Mesothelial cell of epicardium (in vitro differentiated cells): ENCODE measurements around the gene NCLN. TPM values are rescaled to one million over a fixed set of nuclear protein-coding genes. Genes with fewer than 3 reads are reported as not detected.
"Not testable (repeated sequence)": the region's sequence is repeated elsewhere in the genome, so short reads cannot be mapped to it uniquely, and the experiment has no call there.

Experiments
- DNase-seq, 2 experiments: peaks; one replicate each; pipeline ENCODE4 v3.0.0; 2021; ENCODE audit warnings: low spot score in 2 of 2; ENCODE audit not compliant: unreplicated experiment in 2 of 2
- H3K27ac Mint-ChIP-seq: 2 replicates; pipeline ENCODE4 v1.8.0; 2021; ENCODE audit warnings: mixed read lengths
- H3K27me3 Mint-ChIP-seq: 2 replicates; pipeline ENCODE4 v1.8.0; 2021; ENCODE audit warnings: low read depth, mixed read lengths
- H3K36me3 Mint-ChIP-seq: 2 replicates; pipeline ENCODE4 v1.8.0; 2021; ENCODE audit warnings: mixed read lengths
- H3K4me1 Mint-ChIP-seq: 2 replicates; pipeline ENCODE4 v1.8.0; 2021; ENCODE audit warnings: mixed read lengths
- H3K4me3 Mint-ChIP-seq: 2 replicates; pipeline ENCODE4 v1.8.0; 2021; ENCODE audit warnings: mild to moderate bottlenecking, moderate library complexity, mixed read lengths
- H3K9me3 Mint-ChIP-seq: 2 replicates; pipeline ENCODE4 v1.8.0; 2021; ENCODE audit warnings: mixed read lengths
- total RNA-seq: library from RNA; stranded (reverse); gene quantifications from 3 replicates; pipeline ENCODE4 v1.2.1, GENCODE V29; 2021
- TF ChIP-seq, protein P1 (sequence below): fragments of 200-600 bp; sonication (generic); IDR thresholded peaks from one replicate; pipeline ENCODE4 v1.5.0; 2021; ENCODE audit warnings: antibody characterized with exemption; ENCODE audit not compliant: unreplicated experiment

NCLN gene
- total RNA-seq, 1 donor from 2014 or later: 51.2 TPM

DNA sequence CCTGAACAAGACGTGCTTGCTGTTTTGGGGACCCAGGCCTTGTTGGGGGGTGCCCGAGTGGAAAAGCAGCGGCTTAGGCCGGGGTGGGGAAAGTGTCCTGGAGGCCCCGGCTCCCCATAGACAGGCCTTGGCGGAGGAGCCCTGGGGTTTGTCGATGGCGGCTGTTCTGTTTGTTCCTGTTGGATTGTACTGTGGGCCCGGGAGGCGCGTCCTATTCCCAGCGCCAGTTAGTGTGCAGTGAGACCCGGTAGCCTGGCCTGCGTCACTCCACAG is 11.1 kb downstream of the NCLN start:
- H3K4me1 Mint-ChIP-seq: no peaks in the 10 kb centered on the region
- H3K27me3 Mint-ChIP-seq: no peaks in the 10 kb centered on the region
- DNase-seq: no peak
- no peaks in the 10 kb centered on the region for H3K9me3 Mint-ChIP-seq
- TF ChIP-seq, protein P1, sequence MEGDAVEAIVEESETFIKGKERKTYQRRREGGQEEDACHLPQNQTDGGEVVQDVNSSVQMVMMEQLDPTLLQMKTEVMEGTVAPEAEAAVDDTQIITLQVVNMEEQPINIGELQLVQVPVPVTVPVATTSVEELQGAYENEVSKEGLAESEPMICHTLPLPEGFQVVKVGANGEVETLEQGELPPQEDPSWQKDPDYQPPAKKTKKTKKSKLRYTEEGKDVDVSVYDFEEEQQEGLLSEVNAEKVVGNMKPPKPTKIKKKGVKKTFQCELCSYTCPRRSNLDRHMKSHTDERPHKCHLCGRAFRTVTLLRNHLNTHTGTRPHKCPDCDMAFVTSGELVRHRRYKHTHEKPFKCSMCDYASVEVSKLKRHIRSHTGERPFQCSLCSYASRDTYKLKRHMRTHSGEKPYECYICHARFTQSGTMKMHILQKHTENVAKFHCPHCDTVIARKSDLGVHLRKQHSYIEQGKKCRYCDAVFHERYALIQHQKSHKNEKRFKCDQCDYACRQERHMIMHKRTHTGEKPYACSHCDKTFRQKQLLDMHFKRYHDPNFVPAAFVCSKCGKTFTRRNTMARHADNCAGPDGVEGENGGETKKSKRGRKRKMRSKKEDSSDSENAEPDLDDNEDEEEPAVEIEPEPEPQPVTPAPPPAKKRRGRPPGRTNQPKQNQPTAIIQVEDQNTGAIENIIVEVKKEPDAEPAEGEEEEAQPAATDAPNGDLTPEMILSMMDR: no peak
- no peak overlapping the region for H3K27ac Mint-ChIP-seq
- no peak overlapping the region for H3K4me3 Mint-ChIP-seq
- peaks cover 12% of the 10 kb centered on the region for H3K36me3 Mint-ChIP-seq

DNA sequence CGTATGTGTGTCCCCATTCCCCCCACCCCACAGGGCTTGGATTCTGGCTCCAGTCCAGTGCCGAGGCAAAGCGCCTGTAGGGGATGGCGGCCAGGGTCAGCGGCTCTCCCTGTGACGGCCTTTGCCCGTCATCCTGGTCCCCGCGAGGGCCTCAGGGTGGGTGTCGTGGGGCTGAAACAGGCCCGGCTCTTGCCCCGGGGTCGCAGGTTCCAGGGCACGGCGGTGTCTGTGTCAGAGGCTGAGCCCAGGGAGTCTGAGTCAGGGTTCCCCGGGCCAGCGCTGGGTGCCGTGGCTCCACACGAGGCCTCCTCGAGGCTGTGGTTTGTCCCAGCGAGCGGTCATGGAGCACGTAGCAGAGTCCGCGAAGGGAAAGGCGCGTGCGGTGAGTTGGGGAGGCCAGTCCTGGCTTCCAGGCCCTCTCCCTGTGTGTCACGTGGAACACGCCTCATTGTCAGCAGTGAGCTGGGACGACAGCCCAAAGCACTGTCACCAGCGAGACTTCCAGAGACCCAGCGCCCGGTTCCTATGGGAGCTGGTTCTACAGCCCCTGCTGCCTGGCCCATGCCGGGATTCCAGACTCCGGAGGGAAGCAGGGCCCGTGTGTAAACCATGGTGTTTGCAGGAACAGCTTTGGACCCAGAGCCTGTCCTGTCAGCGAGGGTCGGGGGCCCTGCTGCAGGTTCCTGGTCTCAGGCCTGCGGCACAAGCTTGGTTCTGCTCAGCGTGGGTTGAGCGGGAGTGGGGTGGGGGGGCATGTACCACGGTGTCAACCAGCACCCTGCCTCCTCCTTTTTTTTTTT is 13.4 kb downstream of the NCLN start:
- H3K27ac Mint-ChIP-seq: no peak overlapping the region
- TF ChIP-seq, protein P1: no peak
- no peaks in the 10 kb centered on the region for H3K4me1 Mint-ChIP-seq
- no peaks in the 10 kb centered on the region for H3K9me3 Mint-ChIP-seq
- H3K27me3 Mint-ChIP-seq: no peaks in the 10 kb centered on the region
- DNase-seq: no peak
- H3K36me3 Mint-ChIP-seq: peaks cover 9% of the 10 kb centered on the region
- H3K4me3 Mint-ChIP-seq: no peak overlapping the region

DNA sequence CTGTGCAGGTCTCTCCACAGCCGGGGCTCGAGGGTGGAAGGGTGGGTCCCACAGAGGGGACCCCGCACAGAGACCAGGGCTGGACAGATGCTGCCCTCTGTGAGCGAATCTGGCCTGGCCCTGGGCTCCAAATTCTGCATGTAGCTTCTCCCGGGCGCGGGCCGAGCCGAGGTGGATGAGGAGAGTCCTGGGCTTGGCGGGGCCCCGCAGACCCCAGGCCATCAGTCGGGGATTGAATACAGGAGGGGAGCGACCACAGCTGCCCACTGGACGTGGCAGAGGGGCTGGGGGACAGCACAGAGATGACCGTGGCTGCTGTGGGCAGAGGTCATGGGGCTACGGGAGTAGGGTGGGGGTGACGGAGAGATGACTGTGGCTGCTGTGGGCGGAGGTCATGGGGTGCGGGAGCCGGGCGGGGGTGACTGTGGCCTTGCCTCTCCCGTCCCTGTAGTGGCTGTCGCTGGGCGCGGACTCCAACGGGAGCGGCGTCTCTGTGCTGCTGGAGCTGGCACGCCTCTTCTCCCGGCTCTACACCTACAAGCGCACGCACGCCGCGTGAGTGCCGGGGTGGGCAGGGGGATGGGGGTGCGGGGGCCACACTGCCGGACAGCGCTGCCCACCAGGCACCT is 15.5 kb downstream of the NCLN start:
- no peak overlapping the region for H3K4me3 Mint-ChIP-seq
- no peaks in the 10 kb centered on the region for H3K4me1 Mint-ChIP-seq
- peaks cover 2% of the 10 kb centered on the region for H3K36me3 Mint-ChIP-seq
- no peaks in the 10 kb centered on the region for H3K27me3 Mint-ChIP-seq
- DNase-seq: no peak
- no peak overlapping the region for H3K27ac Mint-ChIP-seq
- TF ChIP-seq, protein P1: no peak
- no peaks in the 10 kb centered on the region for H3K9me3 Mint-ChIP-seq

DNA sequence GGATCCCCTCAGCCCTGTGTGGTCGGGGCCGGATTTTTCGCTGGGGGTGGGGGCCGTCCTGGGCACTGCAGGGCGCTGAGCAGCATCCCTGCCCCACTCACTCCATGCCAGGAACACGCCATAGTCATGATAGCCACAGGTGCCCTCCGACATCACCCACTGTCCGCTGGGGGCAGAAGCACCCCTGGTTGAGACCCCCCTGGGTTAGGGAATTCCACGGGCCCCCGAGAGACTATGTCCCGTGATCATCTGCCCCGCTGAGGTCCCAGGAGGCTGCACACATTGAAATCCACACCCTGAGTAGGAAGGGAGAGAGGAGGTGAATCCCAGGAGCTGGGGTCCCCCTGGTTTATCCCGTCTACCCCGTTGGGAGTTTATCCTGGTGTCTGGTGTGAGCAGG is 16.2 kb downstream of the NCLN start:
- DNase-seq: no peak
- H3K27me3 Mint-ChIP-seq: no peaks in the 10 kb centered on the region
- H3K4me3 Mint-ChIP-seq: no peak overlapping the region
- TF ChIP-seq, protein P1: no peak
- no peaks in the 10 kb centered on the region for H3K4me1 Mint-ChIP-seq
- H3K36me3 Mint-ChIP-seq: peaks cover 2% of the 10 kb centered on the region
- H3K9me3 Mint-ChIP-seq: no peaks in the 10 kb centered on the region
- no peak overlapping the region for H3K27ac Mint-ChIP-seq

DNA sequence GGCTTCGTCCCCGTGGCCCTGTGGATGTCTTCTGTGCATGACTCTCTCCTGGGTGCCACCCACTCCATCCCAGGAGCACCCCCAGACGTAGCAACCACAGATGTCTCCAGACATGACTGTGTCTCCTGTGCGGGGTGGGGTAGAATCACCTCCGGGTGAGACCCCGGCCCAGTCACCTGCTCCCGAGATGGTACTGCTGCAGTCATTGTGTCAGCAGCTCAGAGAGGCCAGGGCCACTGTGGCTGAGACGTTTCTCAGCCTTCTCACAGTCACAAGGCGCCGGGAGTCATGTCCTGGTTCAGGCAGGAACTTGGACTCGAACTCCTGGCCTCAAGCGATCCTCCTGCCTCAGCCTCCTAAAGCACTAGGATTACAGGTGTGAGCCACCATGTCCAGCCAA is 16.6 kb downstream of the NCLN start:
- Mint-ChIP-seq H3K9me3 (no peaks in the 10 kb centered on the region), H3K4me3 (no peak overlapping the region), H3K36me3 (peaks cover 2% of the 10 kb centered on the region), H3K27ac (no peak overlapping the region), H3K27me3 (no peaks in the 10 kb centered on the region), H3K4me1 (no peaks in the 10 kb centered on the region)
- TF ChIP-seq, protein P1: no peak
- no peak for DNase-seq

DNA sequence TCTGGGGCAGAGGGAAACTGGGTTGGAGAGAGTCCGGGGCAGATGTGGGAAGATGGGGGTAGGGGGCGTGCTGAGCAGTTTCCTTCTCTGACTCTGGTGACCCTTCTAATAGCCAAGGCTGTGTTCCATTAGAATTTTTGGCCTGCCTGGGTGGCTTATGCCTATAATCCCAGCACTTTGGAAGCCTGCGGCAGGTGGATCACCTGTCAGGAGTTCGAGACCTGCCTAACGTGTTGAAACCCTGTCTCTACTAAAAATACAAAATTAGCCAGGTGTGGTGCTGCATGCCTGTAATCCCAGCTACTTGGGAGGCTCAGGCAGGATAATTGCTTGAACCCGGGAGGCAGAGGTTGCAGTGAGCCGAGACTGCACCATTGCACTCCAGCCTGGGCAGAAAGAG is 17.2 kb downstream of the NCLN start:
- DNase-seq, H3K4me1 Mint-ChIP-seq, H3K27me3 Mint-ChIP-seq, H3K27ac Mint-ChIP-seq, H3K4me3 Mint-ChIP-seq, H3K36me3 Mint-ChIP-seq, H3K9me3 Mint-ChIP-seq: not testable (repeated sequence)
